Activated naive CD4-positive, alpha-beta T cell treated with anti-CD3 and anti-CD28 coated beads, Interleukin-2, amount 10 ng/mL, durations not matched to agents 7 days and 5 days (primary cell): ENCODE data around the gene MCC.

ENCODE experiments used
- CTCF ChIA-PET: fragments of 350-600 bp; sonication (Branson Sonifier 250); formaldehyde crosslinking; loops from one replicate; lab custom pipeline; 2021; ENCODE audit warnings: antibody characterized with exemption; lab: Charles Lee
- DNase-seq: peaks from one replicate; pipeline ENCODE4 v3.0.0-alpha.2; 2020
- H3K27ac Mint-ChIP-seq: one replicate; pipeline ENCODE4 v1.8.0; 2021; ENCODE audit warnings: mild to moderate bottlenecking, moderate library complexity, mixed read lengths
- H3K27me3 Mint-ChIP-seq: one replicate; pipeline ENCODE4 v1.8.0; 2021; ENCODE audit warnings: mild to moderate bottlenecking, mixed read lengths
- H3K36me3 Mint-ChIP-seq: one replicate; pipeline ENCODE4 v1.8.0; 2021; ENCODE audit warnings: mixed read lengths
- H3K4me1 Mint-ChIP-seq: one replicate; pipeline ENCODE4 v1.8.0; 2021; ENCODE audit warnings: mixed read lengths
- H3K4me3 Mint-ChIP-seq: one replicate; pipeline ENCODE4 v1.8.0; 2021; ENCODE audit warnings: mild to moderate bottlenecking, moderate library complexity, mixed read lengths
- H3K9me3 Mint-ChIP-seq: one replicate; pipeline ENCODE4 v1.8.0; 2021; ENCODE audit warnings: mixed read lengths

The MCC gene

DNA sequence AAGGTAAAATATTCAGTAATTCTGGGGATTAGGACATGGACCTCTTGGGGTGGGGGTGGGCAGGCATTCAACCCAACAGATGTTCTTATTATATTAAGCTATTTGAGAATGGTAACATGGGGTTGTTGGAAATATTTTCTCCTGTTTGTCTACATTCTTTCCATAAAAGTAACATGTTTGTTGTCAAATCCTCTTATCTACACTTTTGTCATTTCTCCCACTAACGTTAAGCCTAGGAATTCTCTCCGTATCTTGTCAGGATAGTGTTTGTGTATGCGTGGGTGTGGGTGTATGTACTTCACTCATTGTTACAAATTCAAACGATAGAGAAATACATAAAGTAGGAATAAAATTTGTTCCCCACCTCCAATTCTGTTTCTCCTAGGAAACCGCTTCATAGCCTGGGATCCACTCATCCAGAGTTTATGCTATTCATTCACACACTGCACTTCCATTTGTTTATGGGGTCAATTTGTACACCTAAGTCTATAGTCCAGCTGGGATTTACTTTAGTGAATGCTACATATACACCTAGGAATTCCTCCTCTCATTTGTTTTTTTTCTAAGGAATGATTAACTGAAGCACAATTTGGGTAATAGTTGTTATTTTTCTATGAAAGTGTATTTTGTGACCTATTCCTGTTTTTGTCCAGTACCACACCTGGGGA is 294.8 kb downstream of the MCC start:
- Mint-ChIP-seq H3K27me3 (peaks cover 4% of the 10 kb centered on the region), H3K27ac (no peak overlapping the region), H3K9me3 (no peaks in the 10 kb centered on the region), H3K4me1 (no peaks in the 10 kb centered on the region), H3K36me3 (no peaks in the 10 kb centered on the region), H3K4me3 (no peak overlapping the region)
- DNase-seq: no peak
- CTCF ChIA-PET: interaction anchor here (1.4 kb wide), 1 partner anchor 10 kb away, joined by 4 read pairs; no protein-coding TSS in a partner anchor

- CTCF ChIA-PET: interaction anchor here (1.4 kb wide), 1 partner anchor 9 kb away, joined by 4 read pairs; no protein-coding TSS in a partner anchor
- Mint-ChIP-seq H3K36me3 (no peaks in the 10 kb centered on the region), H3K27me3 (peaks cover 4% of the 10 kb centered on the region), H3K27ac (no peak overlapping the region), H3K4me3 (no peak overlapping the region), H3K4me1 (no peaks in the 10 kb centered on the region), H3K9me3 (no peaks in the 10 kb centered on the region)
- DNase-seq: no peak
These were observed 295.7 kb downstream of the MCC start for GRCh38 chr5:113192541-113192940.

GRCh38 chr5:113190347-113190746 is 297.9 kb downstream of the MCC start:
- no peaks in the 10 kb centered on the region for H3K4me1 Mint-ChIP-seq
- CTCF ChIA-PET: no interaction called here

GRCh38 chr5:113189291-113189690 is 299.0 kb downstream of the MCC start:
- no peak for DNase-seq
- Mint-ChIP-seq H3K4me3 (no peak overlapping the region), H3K27ac (no peak overlapping the region), H3K4me1 (no peaks in the 10 kb centered on the region), H3K36me3 (no peaks in the 10 kb centered on the region), H3K27me3 (peaks cover 4% of the 10 kb centered on the region), H3K9me3 (no peaks in the 10 kb centered on the region)
- CTCF ChIA-PET: no interaction called here

More at GRCh38 chr5:113190347-113190746, 297.9 kb downstream of the MCC start:
- H3K4me3 Mint-ChIP-seq: no peak overlapping the region
- H3K9me3 Mint-ChIP-seq: no peaks in the 10 kb centered on the region
- no peaks in the 10 kb centered on the region for H3K36me3 Mint-ChIP-seq
- no peak for DNase-seq
- no peak overlapping the region for H3K27ac Mint-ChIP-seq
- peaks cover 4% of the 10 kb centered on the region for H3K27me3 Mint-ChIP-seq

DNA sequence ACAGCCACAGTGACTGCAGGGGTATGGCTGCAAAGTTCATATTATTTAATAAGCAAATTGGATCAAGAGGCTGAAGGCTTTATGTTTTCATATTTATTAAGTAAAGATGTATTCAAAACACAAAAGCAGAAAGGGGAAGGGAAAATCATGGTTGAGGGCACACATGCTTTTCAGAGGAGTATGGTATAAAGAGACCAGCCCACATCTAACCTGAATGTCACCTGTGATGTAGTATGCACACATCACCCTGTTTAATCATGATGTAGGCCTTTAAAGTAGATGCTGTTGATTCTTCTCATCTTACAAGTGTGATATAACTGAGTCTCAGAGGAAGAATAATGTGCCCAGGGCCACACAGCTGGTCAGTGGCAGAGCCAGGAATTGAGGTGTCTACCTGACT is 299.8 kb downstream of the MCC start:
- CTCF ChIA-PET: no interaction called here
- H3K27me3 Mint-ChIP-seq: peaks cover 4% of the 10 kb centered on the region
- no peaks in the 10 kb centered on the region for H3K36me3 Mint-ChIP-seq
- no peaks in the 10 kb centered on the region for H3K9me3 Mint-ChIP-seq
- H3K4me1 Mint-ChIP-seq: no peaks in the 10 kb centered on the region
- H3K27ac Mint-ChIP-seq: no peak overlapping the region
- H3K4me3 Mint-ChIP-seq: no peak overlapping the region
- DNase-seq: no peak

- no peak overlapping the region for H3K27ac Mint-ChIP-seq
- H3K36me3 Mint-ChIP-seq: no peaks in the 10 kb centered on the region
- CTCF ChIA-PET: no interaction called here
- no peaks in the 10 kb centered on the region for H3K9me3 Mint-ChIP-seq
- H3K4me3 Mint-ChIP-seq: no peak overlapping the region
- no peaks in the 10 kb centered on the region for H3K4me1 Mint-ChIP-seq
- peaks cover 7% of the 10 kb centered on the region for H3K27me3 Mint-ChIP-seq
- no peak for DNase-seq
These were observed 300.3 kb downstream of the MCC start for GRCh38 chr5:113187906-113188305.

DNA sequence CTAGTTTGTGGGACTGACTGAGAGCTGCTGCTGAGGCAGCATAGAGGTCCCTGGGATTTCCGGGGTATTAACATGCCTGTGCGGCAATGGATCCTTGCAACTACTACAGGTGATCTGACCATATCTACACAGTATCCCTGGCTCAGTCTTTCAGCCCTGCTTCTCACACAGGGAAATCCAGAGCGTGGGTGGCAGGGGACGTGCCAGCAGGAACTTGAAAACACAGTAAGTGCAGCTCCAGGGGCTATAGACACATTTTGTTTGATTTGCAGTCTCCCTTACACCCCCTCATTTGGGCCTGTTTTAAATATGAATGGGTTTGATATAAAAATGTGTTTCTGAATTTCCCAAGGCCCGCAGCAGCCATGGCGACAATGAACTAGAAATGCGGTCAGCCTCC is 302.2 kb downstream of the MCC start:
- CTCF ChIA-PET: no interaction called here
- H3K36me3 Mint-ChIP-seq: no peaks in the 10 kb centered on the region
- H3K4me3 Mint-ChIP-seq: no peak overlapping the region
- no peak for DNase-seq
- peaks cover 9% of the 10 kb centered on the region for H3K27me3 Mint-ChIP-seq
- H3K9me3 Mint-ChIP-seq: no peaks in the 10 kb centered on the region
- no peaks in the 10 kb centered on the region for H3K4me1 Mint-ChIP-seq
- H3K27ac Mint-ChIP-seq: no peak overlapping the region

GRCh38 chr5:113183694-113184093 is 304.6 kb downstream of the MCC start:
- Mint-ChIP-seq H3K36me3 (no peaks in the 10 kb centered on the region), H3K27me3 (peaks cover 7% of the 10 kb centered on the region), H3K9me3 (no peaks in the 10 kb centered on the region), H3K4me3 (no peak overlapping the region), H3K4me1 (no peaks in the 10 kb centered on the region), H3K27ac (no peak overlapping the region)
- DNase-seq: no peak
- CTCF ChIA-PET: interaction anchor here (1.4 kb wide), 1 partner anchor 9 kb away, joined by 4 read pairs; no protein-coding TSS in a partner anchor

- Mint-ChIP-seq H3K27me3 (peaks cover 7% of the 10 kb centered on the region), H3K4me1 (no peaks in the 10 kb centered on the region), H3K36me3 (no peaks in the 10 kb centered on the region), H3K4me3 (no peak overlapping the region), H3K27ac (no peak overlapping the region), H3K9me3 (no peaks in the 10 kb centered on the region)
- DNase-seq: no peak
- CTCF ChIA-PET: interaction anchor here (1.4 kb wide), 1 partner anchor 10 kb away, joined by 4 read pairs; no protein-coding TSS in a partner anchor
These were observed 305.5 kb downstream of the MCC start for GRCh38 chr5:113182658-113183344.

GRCh38 chr5:113181853-113182490 is 306.3 kb downstream of the MCC start:
- H3K4me3 Mint-ChIP-seq: no peak overlapping the region
- H3K36me3 Mint-ChIP-seq: no peaks in the 10 kb centered on the region
- peaks cover 7% of the 10 kb centered on the region for H3K27me3 Mint-ChIP-seq
- CTCF ChIA-PET: no interaction called here
- no peak for DNase-seq
- no peak overlapping the region for H3K27ac Mint-ChIP-seq
- H3K9me3 Mint-ChIP-seq: no peaks in the 10 kb centered on the region
- no peaks in the 10 kb centered on the region for H3K4me1 Mint-ChIP-seq

DNA sequence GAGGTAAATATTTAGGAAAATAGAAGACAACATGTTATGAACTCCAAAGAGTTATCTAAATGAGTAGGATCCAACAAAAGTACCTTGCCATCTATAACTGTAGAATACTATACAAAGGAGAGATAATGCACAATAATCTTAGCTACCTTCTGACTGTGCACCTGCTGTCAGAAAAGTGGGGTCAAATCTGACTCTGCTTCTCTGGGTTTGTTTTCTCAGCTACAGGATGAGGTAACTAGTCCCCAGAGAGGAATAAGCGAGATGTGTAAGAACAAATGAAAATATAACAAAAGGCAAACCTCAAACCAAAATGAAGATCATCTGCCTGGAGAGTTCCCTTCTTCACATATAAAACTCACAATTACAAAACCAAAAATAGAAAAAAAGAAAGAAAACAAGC is 306.8 kb downstream of the MCC start:
- CTCF ChIA-PET: no interaction called here
- no peak overlapping the region for H3K27ac Mint-ChIP-seq
- H3K36me3 Mint-ChIP-seq: no peaks in the 10 kb centered on the region

DNA sequence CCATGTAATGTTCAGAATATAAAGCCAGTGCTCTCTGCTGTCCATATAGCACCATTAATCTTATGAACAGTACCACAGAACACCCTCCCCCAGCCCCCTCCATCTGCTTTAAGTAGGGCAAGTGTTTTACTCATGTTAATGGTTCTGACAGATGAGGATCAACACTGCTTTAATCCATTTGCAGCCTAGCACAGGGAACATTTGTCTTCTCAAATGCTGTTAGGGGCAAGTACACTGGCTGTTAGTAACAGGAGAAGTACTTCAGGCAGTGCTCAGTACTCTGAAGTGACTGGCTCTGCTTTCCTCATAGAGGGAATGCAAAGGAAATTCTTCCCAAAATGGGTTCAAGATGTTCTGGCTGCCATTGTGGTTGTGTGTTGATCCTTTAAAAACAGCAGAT is 309.1 kb downstream of the MCC start:
- Mint-ChIP-seq H3K27me3 (peaks cover 12% of the 10 kb centered on the region), H3K4me1 (no peaks in the 10 kb centered on the region), H3K36me3 (no peaks in the 10 kb centered on the region)

More for the DNA sequence above, 306.8 kb downstream of the MCC start:
- H3K4me3 Mint-ChIP-seq: no peak overlapping the region
- H3K4me1 Mint-ChIP-seq: no peaks in the 10 kb centered on the region
- H3K9me3 Mint-ChIP-seq: no peaks in the 10 kb centered on the region
- peaks cover 12% of the 10 kb centered on the region for H3K27me3 Mint-ChIP-seq
- no peak for DNase-seq

GRCh38 chr5:113178073-113178779 is 310.0 kb downstream of the MCC start:
- Mint-ChIP-seq H3K4me1 (no peaks in the 10 kb centered on the region), H3K9me3 (no peaks in the 10 kb centered on the region), H3K27me3 (peaks cover 12% of the 10 kb centered on the region), H3K36me3 (no peaks in the 10 kb centered on the region), H3K4me3 (no peak overlapping the region), H3K27ac (no peak overlapping the region)
- CTCF ChIA-PET: no interaction called here
- no peak for DNase-seq

More for the DNA sequence above, 309.1 kb downstream of the MCC start:
- Mint-ChIP-seq H3K9me3 (no peaks in the 10 kb centered on the region), H3K4me3 (no peak overlapping the region), H3K27ac (no peak overlapping the region)
- CTCF ChIA-PET: interaction anchor here (0.6 kb wide), 1 partner anchor 81 kb away, joined by 3 read pairs; no protein-coding TSS in a partner anchor
- DNase-seq: no peak

GRCh38 chr5:113177225-113177624 is 311.0 kb downstream of the MCC start:
- Mint-ChIP-seq H3K27ac (no peak overlapping the region), H3K36me3 (no peaks in the 10 kb centered on the region), H3K4me3 (no peak overlapping the region), H3K27me3 (peaks cover 4% of the 10 kb centered on the region), H3K9me3 (no peaks in the 10 kb centered on the region), H3K4me1 (no peaks in the 10 kb centered on the region)
- DNase-seq: no peak
- CTCF ChIA-PET: no interaction called here
